HG02798 (cell line): ENCODE measurements around the gene MRTFB.
"Not testable (repeated sequence)": the region's sequence is repeated elsewhere in the genome, so short reads cannot be mapped to it uniquely, and the experiment has no call there.

ENCODE experiments used
- ATAC-seq: cut with Tn5 transposase; IDR thresholded peaks from one replicate; pipeline ENCODE4 v1.9.1; 2021; ENCODE audit warnings: mild to moderate bottlenecking; ENCODE audit not compliant: unreplicated experiment, poor library complexity

Gene MRTFB

DNA sequence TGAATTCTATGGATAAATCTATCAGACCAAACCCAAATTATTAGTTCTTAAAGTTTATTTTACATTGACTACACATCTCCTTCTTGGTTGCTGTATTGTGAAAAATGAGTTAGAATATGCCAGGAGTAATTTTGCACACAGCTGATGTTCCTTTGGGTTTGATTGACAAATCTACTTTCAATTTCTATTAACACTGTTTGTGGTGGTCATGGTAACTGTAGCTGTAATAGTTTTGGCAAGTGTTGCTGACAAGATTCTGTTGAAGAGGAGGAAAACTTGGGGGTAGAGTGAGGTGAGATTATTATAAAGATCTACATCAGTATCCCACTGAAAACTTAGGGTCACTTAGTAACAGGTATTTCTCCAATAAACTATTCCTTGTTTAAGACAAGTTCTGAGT lies 30.3 kb downstream of the MRTFB start:
- no peak for ATAC-seq

- ATAC-seq, result no peak
These were observed 32.0 kb downstream of the MRTFB start for GRCh38 chr16:14102925-14103720.

DNA sequence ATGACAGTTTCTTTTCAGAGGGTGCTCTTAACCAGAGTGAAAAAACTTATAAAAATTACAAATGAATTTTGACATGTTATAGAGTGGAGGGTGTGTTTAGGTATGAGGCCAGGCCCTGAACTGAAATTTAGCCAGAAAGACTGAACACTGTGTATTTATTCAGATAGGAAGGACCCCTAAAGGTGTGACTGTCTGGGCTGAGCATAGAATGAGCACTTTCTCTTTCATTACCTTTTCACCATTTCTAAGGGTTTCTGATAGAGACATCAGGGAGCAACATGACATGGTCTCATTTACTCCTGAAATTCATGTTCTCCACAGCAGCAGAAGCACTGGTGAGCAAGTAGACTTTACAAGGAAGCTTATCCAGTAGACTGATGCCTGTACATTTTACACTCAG lies 32.9 kb downstream of the MRTFB start:
- ATAC-seq, result no peak

- ATAC-seq, result no peak
These were observed 34.7 kb downstream of the MRTFB start for GRCh38 chr16:14105760-14106375.

- ATAC-seq, result no peak
These were observed 35.3 kb downstream of the MRTFB start for GRCh38 chr16:14106457-14106856.

DNA sequence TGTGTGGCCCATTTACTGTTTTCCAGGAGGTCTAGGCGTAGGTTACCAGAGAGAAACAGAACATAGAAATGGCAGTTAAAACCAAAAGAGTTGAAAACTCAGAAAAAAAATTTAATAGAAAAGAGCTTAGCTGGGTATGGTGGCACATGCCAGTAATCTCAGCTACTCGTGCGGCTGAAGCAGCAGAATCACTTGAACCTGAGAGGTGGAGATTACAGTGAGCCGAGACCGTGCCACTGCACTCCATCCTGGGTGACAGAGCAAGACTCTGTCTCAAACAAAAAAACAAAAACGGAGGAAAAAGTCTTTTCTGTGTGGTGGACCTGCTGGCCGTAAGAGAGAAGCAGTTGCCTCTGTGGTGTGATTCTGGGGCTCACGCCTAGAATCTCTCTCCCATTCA lies 35.8 kb downstream of the MRTFB start:
- no peak for ATAC-seq

DNA sequence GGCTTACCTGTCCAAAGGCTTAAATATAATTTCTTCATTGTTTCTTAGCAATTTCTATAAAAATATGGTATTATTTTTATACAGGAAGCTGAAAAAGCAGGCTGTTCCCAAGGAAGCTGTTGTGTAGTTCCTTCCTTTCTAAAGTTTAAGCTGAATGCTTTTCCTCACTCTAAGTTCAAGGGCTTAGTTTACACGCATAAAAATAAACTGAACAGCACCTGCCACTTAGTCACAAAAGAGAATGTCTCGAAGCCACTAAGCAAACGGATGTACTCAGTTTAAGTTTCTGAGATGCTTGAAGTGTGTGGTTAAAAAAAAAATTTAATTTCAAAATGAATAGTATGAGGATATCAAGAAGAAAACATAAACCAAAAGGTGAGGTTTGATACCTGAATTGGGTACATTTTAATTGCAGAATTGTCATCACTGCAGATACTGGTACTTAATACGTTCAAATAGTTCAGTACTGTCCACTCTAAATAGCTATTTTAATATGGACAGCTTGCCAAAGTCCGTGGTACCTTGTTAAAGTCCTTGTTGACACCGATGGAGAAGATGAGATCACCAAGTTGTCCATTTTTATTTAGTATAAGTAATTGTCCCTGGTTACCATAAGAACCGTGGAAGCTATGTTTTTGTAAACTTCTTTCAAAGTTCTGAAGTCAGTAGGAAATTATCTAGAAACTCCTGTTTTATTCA lies 38.1 kb downstream of the MRTFB start:
- no peak for ATAC-seq

- ATAC-seq, result no peak
These were observed 38.9 kb downstream of the MRTFB start for GRCh38 chr16:14109782-14110727.

DNA sequence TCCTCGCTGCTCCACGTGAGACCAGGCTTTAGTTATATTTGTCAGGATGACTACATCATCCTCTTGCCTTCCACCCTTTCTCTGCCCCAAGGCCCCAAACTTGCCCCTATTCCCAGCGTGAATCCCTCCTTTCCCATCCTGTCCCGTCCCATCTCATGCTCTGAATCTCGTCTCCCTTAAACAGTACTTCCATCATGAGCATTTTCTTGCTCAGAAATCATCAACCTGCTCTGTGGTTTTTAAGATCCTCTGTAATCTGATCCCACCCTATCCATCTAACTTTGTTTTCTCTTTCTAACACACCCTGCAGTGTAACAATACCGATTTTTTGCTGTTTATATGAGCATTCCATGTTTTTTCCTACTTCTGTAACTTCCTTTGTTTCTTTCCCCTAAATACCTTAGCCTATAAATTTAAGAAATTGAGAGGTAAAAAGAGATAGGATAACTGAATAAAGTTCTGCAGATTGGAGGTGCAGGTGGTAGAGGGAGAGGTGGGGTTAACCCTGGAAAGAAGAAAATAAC lies 39.7 kb downstream of the MRTFB start:
- no peak for ATAC-seq

GRCh38 chr16:14111713-14112538 lies 40.8 kb downstream of the MRTFB start:
- ATAC-seq, result no peak

- no peak for ATAC-seq
These were observed 41.4 kb downstream of the MRTFB start for GRCh38 chr16:14112539-14112856.

DNA sequence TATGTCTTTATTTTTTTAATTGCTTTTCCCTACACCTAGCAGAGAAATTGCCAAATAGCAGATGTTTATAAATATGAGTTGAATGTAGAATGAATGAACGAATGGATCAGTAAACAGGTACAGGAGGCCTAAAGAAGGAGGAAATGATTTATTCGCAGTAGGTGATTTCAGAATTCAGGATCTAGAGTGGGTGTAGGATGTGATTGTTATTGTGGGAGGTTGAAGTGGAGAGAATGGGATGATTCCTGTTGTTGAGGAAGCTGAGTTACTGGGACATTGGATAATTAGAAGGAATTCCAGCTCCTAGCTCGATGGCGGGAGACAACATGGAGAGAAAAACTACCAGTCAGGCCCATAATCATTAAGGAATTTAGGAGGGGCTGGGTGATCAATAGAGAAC lies 42.2 kb downstream of the MRTFB start:
- ATAC-seq, result no peak

GRCh38 chr16:14117051-14117450 lies 45.9 kb downstream of the MRTFB start:
- ATAC-seq, result no peak

- no peak for ATAC-seq
These were observed 48.7 kb downstream of the MRTFB start for GRCh38 chr16:14119799-14120198.

DNA sequence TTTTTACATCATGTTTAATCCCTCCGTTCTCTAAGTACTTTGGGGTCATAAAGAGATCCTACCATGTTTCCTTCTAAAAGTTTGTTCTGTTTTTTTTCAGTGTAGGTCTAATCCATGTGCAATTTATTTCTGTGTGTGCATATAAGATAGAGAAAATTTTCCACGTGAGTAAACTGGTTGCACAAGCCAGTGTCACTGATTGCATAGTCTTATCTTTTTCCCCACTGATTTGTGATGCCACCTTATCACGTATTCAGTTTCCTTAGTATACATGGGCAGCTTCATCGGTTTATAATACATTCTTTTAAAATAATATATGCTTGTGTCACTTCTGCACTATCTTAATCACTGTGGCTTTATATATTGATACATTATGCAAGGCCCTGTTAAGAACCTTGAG lies 49.2 kb downstream of the MRTFB start:
- ATAC-seq, result no peak

DNA sequence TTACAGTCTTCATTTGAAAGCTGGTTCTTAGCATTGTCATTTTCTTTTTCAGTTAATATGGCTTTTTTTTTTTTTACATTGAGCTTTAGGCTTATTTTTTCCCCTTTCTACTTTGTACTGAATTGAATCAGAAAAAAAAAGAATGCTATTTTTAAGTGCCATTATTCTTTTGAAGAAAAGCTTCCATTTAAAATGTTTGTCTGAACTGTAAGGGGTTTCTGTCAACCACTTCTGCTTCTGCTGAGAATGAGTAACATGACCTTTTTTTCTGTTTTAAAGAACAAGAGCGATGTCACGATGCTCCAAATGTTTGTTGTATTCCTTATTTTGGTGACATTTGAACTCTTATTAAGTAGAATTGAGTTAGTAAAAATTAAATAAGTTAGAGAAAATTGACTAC lies 50.0 kb downstream of the MRTFB start:
- ATAC-seq, result no peak

- ATAC-seq, result no peak
These were observed 50.8 kb downstream of the MRTFB start for GRCh38 chr16:14121872-14122271.

DNA sequence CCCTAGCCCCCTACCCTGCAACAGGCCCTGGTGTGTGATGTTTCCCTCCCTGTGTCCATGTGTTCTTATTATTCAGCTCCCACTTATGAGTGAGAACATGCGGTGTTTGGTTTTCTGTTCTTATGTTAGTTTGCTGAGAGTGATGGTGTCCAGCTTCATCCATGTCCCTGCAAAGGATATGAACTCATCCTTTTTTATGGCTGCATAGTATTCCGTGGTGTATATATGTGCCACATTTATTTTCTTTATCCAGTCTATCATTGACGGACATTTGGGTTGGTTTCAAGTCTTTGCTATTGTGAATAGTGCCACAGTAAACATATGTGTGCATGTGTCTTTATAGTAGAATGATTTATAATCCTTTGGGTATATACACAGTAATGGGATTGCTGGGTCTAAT lies 51.3 kb downstream of the MRTFB start:
- not testable (repeated sequence) for ATAC-seq

GRCh38 chr16:14125000-14125681 lies 54.0 kb downstream of the MRTFB start:
- no peak for ATAC-seq
